OCI-LY3 (cell line): ENCODE results near the gene PILRB.

Experiments used
- H2AFZ ChIP-seq: fragments of 200-600, 300-600 bp; shearing (Covaris generic); 2 replicates; pipeline ENCODE4 v1.6.0; 2014; ENCODE audit warnings: antibody characterized with exemption, low read depth, low read length
- H3K27ac ChIP-seq: fragments of 200-600, 300-600 bp; sonication (generic); 2 replicates; pipeline ENCODE4 v1.5.1; 2014; ENCODE audit warnings: mild to moderate bottlenecking, low read length, moderate library complexity, mixed read lengths
- H3K27me3 ChIP-seq: fragments of 200-600, 300-600 bp; sonication (generic); 2 replicates; pipeline ENCODE4 v1.6.1; 2014; ENCODE audit warnings: low read depth, low read length, mixed read lengths
- H3K36me3 ChIP-seq: fragments of 200-600, 300-600 bp; sonication (generic); replicated peaks from 2 replicates; pipeline ENCODE3; 2014; ENCODE audit warnings: low read depth, low read length, mixed read lengths
- H3K4me1 ChIP-seq: fragments of 300-600, 200-600 bp; sonication (generic); 2 replicates; pipeline ENCODE4 v1.6.1; 2014; ENCODE audit warnings: low read length, mixed read lengths
- H3K4me2 ChIP-seq: fragments of 200-600, 300-600 bp; sonication (generic); 2 replicates; pipeline ENCODE4 v1.6.1; 2014; ENCODE audit warnings: low read length, mixed read lengths
- H3K4me3 ChIP-seq: fragments of 300-600, 200-600 bp; sonication (generic); 2 replicates; pipeline ENCODE4 v1.5.1; 2014; ENCODE audit warnings: antibody characterized with exemption, mild to moderate bottlenecking, low read length, moderate library complexity
- H3K79me2 ChIP-seq: fragments of 300-600, 200-600 bp; shearing (Covaris generic); 2 replicates; pipeline ENCODE4 v1.6.1; 2014; ENCODE audit warnings: mild to moderate bottlenecking, low read length, mixed read lengths
- H3K9ac ChIP-seq: fragments of 300-600, 200-600 bp; shearing (Covaris generic); 2 replicates; pipeline ENCODE4 v1.6.0; 2014; ENCODE audit warnings: mild to moderate bottlenecking, low read length, moderate library complexity
- H3K9me3 ChIP-seq: fragments of 200-600, 300-600 bp; shearing (Covaris generic); 2 replicates; pipeline ENCODE4 v1.6.1; 2014; ENCODE audit warnings: low read length, mixed read lengths; ENCODE audit not compliant: insufficient read depth
- H4K20me1 ChIP-seq: fragments of 200-600, 300-600 bp; sonication (generic); 2 replicates; pipeline ENCODE4 v1.6.1; 2016; ENCODE audit warnings: low read length, mixed read lengths; ENCODE audit not compliant: insufficient read depth
- CTCF ChIP-seq: fragments of 200-600, 300-600 bp; sonication (generic); IDR thresholded peaks from 2 replicates; pipeline ENCODE4 v1.5.1; 2014; ENCODE audit warnings: antibody characterized with exemption, low read length, low read depth
- EZH2phosphoT487 ChIP-seq: fragments of 200-600 bp; shearing (Covaris generic); IDR thresholded peaks from 2 replicates; pipeline ENCODE4 v1.6.1; 2018; ENCODE audit warnings: antibody characterized with exemption, mixed run types, low read depth

PILRB gene

DNA sequence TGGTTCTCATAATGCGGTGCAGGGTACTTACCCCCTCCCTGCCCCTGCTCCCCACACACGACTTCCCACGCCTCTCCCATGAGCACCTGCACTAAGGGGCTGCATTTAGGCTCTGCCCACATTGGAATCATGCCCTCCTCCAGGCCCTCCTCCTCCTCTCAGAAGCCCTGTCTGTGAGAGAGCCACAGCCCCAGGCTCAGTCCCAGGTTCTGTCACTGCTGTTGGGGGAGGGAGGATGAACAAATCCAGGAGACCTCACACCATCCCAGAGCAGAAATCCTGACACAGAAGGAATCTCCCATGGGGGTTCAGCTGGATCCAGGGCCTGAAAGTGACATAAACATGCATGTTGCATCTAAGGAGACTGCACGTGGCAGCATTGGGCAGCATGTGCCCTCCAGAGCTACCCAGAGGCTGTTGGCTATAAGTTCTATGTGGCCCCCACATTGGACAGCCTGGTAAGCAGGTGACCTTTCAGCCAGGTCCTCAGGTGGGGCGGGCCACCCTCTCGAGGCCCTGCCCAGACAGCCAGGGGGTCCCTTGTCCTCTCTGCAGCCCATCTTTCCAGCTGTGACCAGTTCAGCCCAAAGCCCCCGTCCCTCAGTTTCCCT is 13.7 kb downstream of the PILRB start:
- Histone ChIP-seq H3K27me3 (peaks cover 6% of the 10 kb centered on the region; the same call in 1 of the 2 replicates), H3K4me2 (no peak overlapping the region), H3K4me1 (peaks cover 80% of the 10 kb centered on the region), H3K27ac (no peak overlapping the region), H3K36me3 (peaks cover 3% of the 10 kb centered on the region), H3K4me3 (no peak overlapping the region), H2AFZ (no peak overlapping the region), H3K79me2 (no peaks in the 10 kb centered on the region), H4K20me1 (no peaks in the 10 kb centered on the region), H3K9ac (no peak overlapping the region), H3K9me3 (no peaks in the 10 kb centered on the region)
- TF ChIP-seq CTCF, result no peak
- TF ChIP-seq EZH2phosphoT487, result no peak

DNA sequence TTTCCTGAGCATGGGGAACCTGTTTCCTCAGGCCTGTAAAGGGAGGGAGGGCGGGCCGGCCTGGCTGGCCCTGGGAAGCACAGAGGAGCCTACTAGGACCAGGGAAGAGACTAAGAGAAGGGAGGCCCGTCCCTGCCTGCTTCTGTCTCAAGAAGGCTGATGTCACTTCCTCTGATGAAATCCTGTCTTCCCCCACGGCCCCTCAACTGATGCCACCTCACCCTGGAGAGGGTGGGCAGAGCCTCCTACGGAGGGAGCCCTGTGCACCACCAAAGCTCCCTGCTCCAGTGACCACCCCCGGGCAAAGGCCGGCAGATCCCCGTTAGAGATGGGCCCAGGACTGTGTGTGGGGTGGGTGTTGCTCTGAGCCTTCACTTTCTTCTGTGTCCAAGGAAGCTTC is 14.3 kb downstream of the PILRB start:
- peak overlapping the region; percentile 28; the same call in 1 of the 2 replicates for H3K9ac ChIP-seq
- H3K36me3 ChIP-seq, result peaks cover 3% of the 10 kb centered on the region
- peak overlapping the region; percentile 44 for H3K4me2 ChIP-seq
- H3K4me1 ChIP-seq, result peaks cover 74% of the 10 kb centered on the region
- no peaks in the 10 kb centered on the region for H4K20me1 ChIP-seq
- no peaks in the 10 kb centered on the region for H3K9me3 ChIP-seq
- TF ChIP-seq EZH2phosphoT487 (no peak), CTCF (no peak)
- peak overlapping the region; percentile 18; the same call in 1 of the 2 replicates for H3K4me3 ChIP-seq
- no peaks in the 10 kb centered on the region for H3K79me2 ChIP-seq
- H2AFZ ChIP-seq, result peak overlapping the region; percentile 47; the same call in 1 of the 2 replicates
- H3K27ac ChIP-seq, result no peak overlapping the region
- peaks cover 6% of the 10 kb centered on the region; the same call in 1 of the 2 replicates for H3K27me3 ChIP-seq

DNA sequence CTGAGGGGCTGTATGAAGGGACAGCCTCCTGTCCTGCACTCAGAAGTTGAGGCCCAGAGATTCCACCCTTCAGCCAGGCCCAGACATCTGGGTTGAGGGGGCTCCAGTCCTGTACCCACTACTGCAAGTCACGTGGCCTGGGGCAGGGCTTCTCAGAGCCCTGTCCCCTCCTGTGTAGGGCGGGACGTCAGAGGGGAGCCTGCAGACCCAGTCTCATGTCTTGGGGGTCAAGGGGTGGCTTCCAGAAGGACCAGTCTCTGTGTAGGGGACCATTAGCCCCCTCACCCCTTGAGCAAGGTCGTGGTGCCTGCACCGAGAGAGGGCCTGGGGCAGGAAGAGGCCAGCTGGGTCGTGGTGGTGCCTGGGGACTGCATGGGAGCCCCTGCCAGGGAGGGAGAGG is 14.8 kb downstream of the PILRB start:
- no peaks in the 10 kb centered on the region for H3K79me2 ChIP-seq
- peak overlapping the region; percentile 18; the same call in 1 of the 2 replicates for H3K4me3 ChIP-seq
- peaks cover 70% of the 10 kb centered on the region for H3K4me1 ChIP-seq
- H3K4me2 ChIP-seq, result peak overlapping the region; percentile 44
- H4K20me1 ChIP-seq, result no peaks in the 10 kb centered on the region
- no peaks in the 10 kb centered on the region for H3K9me3 ChIP-seq
- peak overlapping the region; percentile 47; the same call in 1 of the 2 replicates for H2AFZ ChIP-seq
- H3K27ac ChIP-seq, result no peak overlapping the region
- H3K9ac ChIP-seq, result peak overlapping the region; percentile 28; the same call in 1 of the 2 replicates
- peaks cover under 1% of the 10 kb centered on the region for H3K36me3 ChIP-seq
- peaks cover 6% of the 10 kb centered on the region; the same call in 1 of the 2 replicates for H3K27me3 ChIP-seq
- TF ChIP-seq EZH2phosphoT487 (no peak), CTCF (no peak)

- TF ChIP-seq EZH2phosphoT487, result no peak
- no peak for TF ChIP-seq CTCF
- peak within 1 kb of the TSS; percentile 81 for H3K4me3 ChIP-seq
- H2AFZ ChIP-seq, result peak within 1 kb of the TSS; percentile 57; the same call in 1 of the 2 replicates
- peaks cover 64% of the 10 kb centered on the region for H3K4me1 ChIP-seq
- H3K4me2 ChIP-seq, result peak within 1 kb of the TSS; percentile 98
- no peaks in the 10 kb centered on the region for H4K20me1 ChIP-seq
- H3K27ac ChIP-seq, result peak within 1 kb of the TSS; percentile 15; the same call in 1 of the 2 replicates
- no peaks in the 10 kb centered on the region for H3K9me3 ChIP-seq
- H3K79me2 ChIP-seq, result no peaks in the 10 kb centered on the region
- peak within 1 kb of the TSS; percentile 85 for H3K9ac ChIP-seq
- peaks cover 6% of the 10 kb centered on the region; the same call in 1 of the 2 replicates for H3K27me3 ChIP-seq
- no peaks in the 10 kb centered on the region for H3K36me3 ChIP-seq
Measured at GRCh38 chr7:100373261-100373831, 15.4 kb downstream of the PILRB start, which contains the start of gene PILRA. Gene PILRA, plus strand, starts transcription at chr7:100373487. Its CDS starts 170 bp downstream, at chr7:100373657.
